ENCODE measurements around the gene CEACAM7.

CEACAM7 gene

GRCh38 chr19:41671486-41671885 is 16.6 kb downstream of the CEACAM7 start:
- H3K36me3 ChIP-seq (replicated peaks in 1 of 2; ENCODE audit: control insufficient read depth in 2 of 2, insufficient read depth in 2 of 2, low read length in 2 of 2), result no peaks in the 10 kb centered on the region
- H3K27me3 ChIP-seq (ENCODE audit: control insufficient read depth in 3 of 3, insufficient read depth in 3 of 3, low read depth in 1 of 3, low read length in 3 of 3), result peaks cover 0 to 25% (median 2%) of the 10 kb centered on the region in 3 experiments
- no peak overlapping the region for H3K23ac ChIP-seq (ENCODE audit: low read depth, low read length, poor library complexity)
- H3K14ac ChIP-seq (ENCODE audit: low read length), result no peak overlapping the region
- no peak overlapping the region for H2BK5ac ChIP-seq (ENCODE audit: low read length)
- no peak overlapping the region for H3K4ac ChIP-seq (ENCODE audit: low read length)
- H3K4me2 ChIP-seq (ENCODE audit: insufficient read depth, low read length, poor library complexity, severe bottlenecking), result no peak overlapping the region
- no peak overlapping the region for H3K18ac ChIP-seq (ENCODE audit: low read length)
- no peak overlapping the region for H3K27ac ChIP-seq (replicated peaks; ENCODE audit: low read length)
- H2AK5ac ChIP-seq (ENCODE audit: low read depth, low read length), result no peak overlapping the region
- H3K9ac ChIP-seq (ENCODE audit: low read depth, low read length, poor library complexity), result no peak overlapping the region
- H2BK15ac ChIP-seq (ENCODE audit: low read length), result no peak overlapping the region
- no CpG with 5 or more reads among the region's 5 CpGs for WGBS, 2 donors (ENCODE audit: extremely low coverage in 2 of 2, insufficient read length in 2 of 2, insufficient replicate concordance in 1 of 2)
- H4K8ac ChIP-seq (ENCODE audit: low read depth, low read length), result no peak overlapping the region
- H3K4me1 ChIP-seq (ENCODE audit: control insufficient read depth in 2 of 2, insufficient read depth in 1 of 2, low read depth in 1 of 2, low read length in 2 of 2), result no peaks in the 10 kb centered on the region
- H3K4me3 ChIP-seq (ENCODE audit: low read length in 2 of 2), result no peak overlapping the region
- no peak overlapping the region for H2AFZ ChIP-seq (ENCODE audit: low read length)
- H3K79me1 ChIP-seq (ENCODE audit: low read depth, low read length), result no peaks in the 10 kb centered on the region
- no peak overlapping the region for H2BK120ac ChIP-seq (ENCODE audit: low read depth, low read length)
- H3K9me3 ChIP-seq (replicated peaks in 1 of 2; ENCODE audit: control insufficient read depth in 2 of 2, insufficient read depth in 1 of 2, low read depth in 1 of 2, low read length in 2 of 2), result peaks cover 0 to 24% of the 10 kb centered on the region in 2 donors
- DNase-seq (ENCODE audit: low spot score), result no peak
- no peak overlapping the region for H4K91ac ChIP-seq (ENCODE audit: low read depth, low read length, poor library complexity)
- no peak overlapping the region for H2BK12ac ChIP-seq (ENCODE audit: low read length)

- Histone ChIP-seq H3K4ac (ENCODE audit: low read length) (no peak overlapping the region), H2AK5ac (ENCODE audit: low read depth, low read length) (no peak overlapping the region), H3K4me3 (ENCODE audit: low read length in 2 of 2) (no peak overlapping the region), H3K27ac (replicated peaks; ENCODE audit: low read length) (no peak overlapping the region), H3K18ac (ENCODE audit: low read length) (no peak overlapping the region), H2BK15ac (ENCODE audit: low read length) (no peak overlapping the region), H3K9me3 (replicated peaks in 1 of 2; ENCODE audit: control insufficient read depth in 2 of 2, insufficient read depth in 1 of 2, low read depth in 1 of 2, low read length in 2 of 2) (peaks cover 4 to 28% of the 10 kb centered on the region in 2 donors), H4K91ac (ENCODE audit: low read depth, low read length, poor library complexity) (no peak overlapping the region), H3K79me1 (ENCODE audit: low read depth, low read length) (no peaks in the 10 kb centered on the region), H3K23ac (ENCODE audit: low read depth, low read length, poor library complexity) (no peak overlapping the region), H3K4me2 (ENCODE audit: insufficient read depth, low read length, poor library complexity, severe bottlenecking) (no peak overlapping the region), H2BK120ac (ENCODE audit: low read depth, low read length) (no peak overlapping the region), H2AFZ (ENCODE audit: low read length) (no peak overlapping the region), H4K8ac (ENCODE audit: low read depth, low read length) (no peak overlapping the region), H2BK5ac (ENCODE audit: low read length) (no peak overlapping the region), H3K36me3 (replicated peaks in 1 of 2; ENCODE audit: control insufficient read depth in 2 of 2, insufficient read depth in 2 of 2, low read length in 2 of 2) (no peaks in the 10 kb centered on the region), H3K14ac (ENCODE audit: low read length) (no peak overlapping the region), H3K27me3 (ENCODE audit: control insufficient read depth in 3 of 3, insufficient read depth in 3 of 3, low read depth in 1 of 3, low read length in 3 of 3) (peaks cover 0 to 22% (median 2%) of the 10 kb centered on the region in 3 experiments), H2BK12ac (ENCODE audit: low read length) (no peak overlapping the region), H3K9ac (ENCODE audit: low read depth, low read length, poor library complexity) (no peak overlapping the region), H3K4me1 (ENCODE audit: control insufficient read depth in 2 of 2, insufficient read depth in 1 of 2, low read depth in 1 of 2, low read length in 2 of 2) (no peaks in the 10 kb centered on the region)
- DNase-seq (ENCODE audit: low spot score), result no peak
These were observed 17.3 kb downstream of the CEACAM7 start for GRCh38 chr19:41670755-41671154.

- Histone ChIP-seq H2AFZ (ENCODE audit: low read length) (no peak overlapping the region), H4K8ac (ENCODE audit: low read depth, low read length) (no peak overlapping the region), H3K18ac (ENCODE audit: low read length) (no peak overlapping the region), H2BK5ac (ENCODE audit: low read length) (no peak overlapping the region), H3K36me3 (replicated peaks in 1 of 2; ENCODE audit: control insufficient read depth in 2 of 2, insufficient read depth in 2 of 2, low read length in 2 of 2) (no peaks in the 10 kb centered on the region), H2BK12ac (ENCODE audit: low read length) (no peak overlapping the region), H2AK5ac (ENCODE audit: low read depth, low read length) (no peak overlapping the region), H3K9ac (ENCODE audit: low read depth, low read length, poor library complexity) (no peak overlapping the region), H3K14ac (ENCODE audit: low read length) (no peak overlapping the region), H3K4ac (ENCODE audit: low read length) (no peak overlapping the region), H3K79me1 (ENCODE audit: low read depth, low read length) (no peaks in the 10 kb centered on the region), H4K91ac (ENCODE audit: low read depth, low read length, poor library complexity) (no peak overlapping the region), H3K9me3 (replicated peaks in 1 of 2; ENCODE audit: control insufficient read depth in 2 of 2, insufficient read depth in 1 of 2, low read depth in 1 of 2, low read length in 2 of 2) (peaks cover 5 to 27% of the 10 kb centered on the region in 2 donors), H3K23ac (ENCODE audit: low read depth, low read length, poor library complexity) (no peak overlapping the region), H2BK120ac (ENCODE audit: low read depth, low read length) (no peak overlapping the region), H3K27me3 (ENCODE audit: control insufficient read depth in 3 of 3, insufficient read depth in 3 of 3, low read depth in 1 of 3, low read length in 3 of 3) (peaks cover 0 to 15% (median 2%) of the 10 kb centered on the region in 3 experiments), H3K4me2 (ENCODE audit: insufficient read depth, low read length, poor library complexity, severe bottlenecking) (no peak overlapping the region), H3K4me3 (ENCODE audit: low read length in 2 of 2) (no peak overlapping the region), H3K4me1 (ENCODE audit: control insufficient read depth in 2 of 2, insufficient read depth in 1 of 2, low read depth in 1 of 2, low read length in 2 of 2) (no peaks in the 10 kb centered on the region), H2BK15ac (ENCODE audit: low read length) (no peak overlapping the region), H3K27ac (replicated peaks; ENCODE audit: low read length) (no peak overlapping the region)
- no CpG with 5 or more reads among the region's 1 CpG for WGBS, 2 donors (ENCODE audit: extremely low coverage in 2 of 2, insufficient read length in 2 of 2, insufficient replicate concordance in 1 of 2)
- DNase-seq (ENCODE audit: low spot score), result no peak
These were observed 19.8 kb downstream of the CEACAM7 start for GRCh38 chr19:41668315-41668714.

GRCh38 chr19:41666075-41666474 is 22.0 kb downstream of the CEACAM7 start:
- no peak overlapping the region for H2AFZ ChIP-seq (ENCODE audit: low read length)
- no peak overlapping the region for H3K4me3 ChIP-seq (ENCODE audit: low read length in 2 of 2)
- peaks cover 0 to 8% (median 2%) of the 10 kb centered on the region in 3 experiments for H3K27me3 ChIP-seq (ENCODE audit: control insufficient read depth in 3 of 3, insufficient read depth in 3 of 3, low read depth in 1 of 3, low read length in 3 of 3)
- H2BK12ac ChIP-seq (ENCODE audit: low read length), result no peak overlapping the region
- H3K4me2 ChIP-seq (ENCODE audit: insufficient read depth, low read length, poor library complexity, severe bottlenecking), result no peak overlapping the region
- no peak overlapping the region for H2BK5ac ChIP-seq (ENCODE audit: low read length)
- H3K14ac ChIP-seq (ENCODE audit: low read length), result no peak overlapping the region
- no peaks in the 10 kb centered on the region for H3K36me3 ChIP-seq (replicated peaks in 1 of 2; ENCODE audit: control insufficient read depth in 2 of 2, insufficient read depth in 2 of 2, low read length in 2 of 2)
- no CpG with 5 or more reads among the region's 2 CpGs for WGBS, 2 donors (ENCODE audit: extremely low coverage in 2 of 2, insufficient read length in 2 of 2, insufficient replicate concordance in 1 of 2)
- no peak overlapping the region for H2BK15ac ChIP-seq (ENCODE audit: low read length)
- H2BK120ac ChIP-seq (ENCODE audit: low read depth, low read length), result no peak overlapping the region
- no peaks in the 10 kb centered on the region for H3K4me1 ChIP-seq (ENCODE audit: control insufficient read depth in 2 of 2, insufficient read depth in 1 of 2, low read depth in 1 of 2, low read length in 2 of 2)
- H3K9ac ChIP-seq (ENCODE audit: low read depth, low read length, poor library complexity), result no peak overlapping the region
- H3K4ac ChIP-seq (ENCODE audit: low read length), result no peak overlapping the region
- no peak overlapping the region for H4K91ac ChIP-seq (ENCODE audit: low read depth, low read length, poor library complexity)
- no peak overlapping the region for H3K27ac ChIP-seq (replicated peaks; ENCODE audit: low read length)
- no peak overlapping the region for H3K23ac ChIP-seq (ENCODE audit: low read depth, low read length, poor library complexity)
- H3K79me1 ChIP-seq (ENCODE audit: low read depth, low read length), result no peaks in the 10 kb centered on the region
- DNase-seq (ENCODE audit: low spot score), result no peak
- H3K9me3 ChIP-seq (replicated peaks in 1 of 2; ENCODE audit: control insufficient read depth in 2 of 2, insufficient read depth in 1 of 2, low read depth in 1 of 2, low read length in 2 of 2), result peaks cover 5 to 17% of the 10 kb centered on the region in 2 donors
- no peak overlapping the region for H2AK5ac ChIP-seq (ENCODE audit: low read depth, low read length)
- H3K18ac ChIP-seq (ENCODE audit: low read length), result no peak overlapping the region
- no peak overlapping the region for H4K8ac ChIP-seq (ENCODE audit: low read depth, low read length)

Measured in neuronal stem cell (in vitro differentiated cells).